ENCODE data around the gene FGD4.

FGD4 gene

DNA sequence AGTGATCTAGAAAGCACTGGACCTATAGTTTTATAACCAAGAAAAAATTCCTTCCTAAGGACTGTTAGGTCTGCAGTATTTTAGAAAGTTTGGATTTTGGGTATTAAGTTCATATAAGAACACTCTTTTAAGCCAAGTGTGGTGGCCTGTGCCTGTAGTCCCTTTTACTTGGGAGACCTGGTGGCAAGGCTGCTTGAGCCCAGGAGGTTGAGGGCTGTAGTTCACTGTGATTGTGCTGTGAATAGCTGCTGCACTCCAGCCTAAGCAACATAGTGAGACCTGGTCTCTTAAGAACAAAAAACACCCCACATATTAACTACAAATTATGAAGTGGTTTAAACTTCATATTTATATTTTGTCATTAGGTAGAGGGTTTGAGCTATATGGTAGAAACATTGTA lies 289.4 kb downstream of the FGD4 start:
- no peak for DNase-seq

DNA sequence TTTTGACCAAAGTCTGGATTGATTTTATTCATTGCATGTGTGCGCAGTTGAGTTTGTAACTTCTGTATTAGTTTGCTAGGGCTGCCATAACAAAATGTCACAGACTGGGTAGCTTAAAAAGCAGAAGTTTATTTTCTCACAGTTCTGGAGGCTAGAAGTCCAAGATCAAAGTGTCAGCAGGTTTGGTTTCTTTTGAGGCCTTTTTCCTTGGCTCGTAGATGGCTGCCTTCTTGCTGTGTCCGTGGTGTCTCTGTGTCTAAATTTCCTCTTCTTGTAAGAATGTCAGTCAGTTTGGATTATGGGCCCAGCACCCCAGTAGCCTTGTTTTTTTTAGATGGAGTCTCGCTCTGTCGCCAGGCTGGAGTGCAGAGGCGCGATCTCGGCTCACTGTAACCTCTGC lies 291.6 kb downstream of the FGD4 start:
- DNase-seq, result no peak

DNA sequence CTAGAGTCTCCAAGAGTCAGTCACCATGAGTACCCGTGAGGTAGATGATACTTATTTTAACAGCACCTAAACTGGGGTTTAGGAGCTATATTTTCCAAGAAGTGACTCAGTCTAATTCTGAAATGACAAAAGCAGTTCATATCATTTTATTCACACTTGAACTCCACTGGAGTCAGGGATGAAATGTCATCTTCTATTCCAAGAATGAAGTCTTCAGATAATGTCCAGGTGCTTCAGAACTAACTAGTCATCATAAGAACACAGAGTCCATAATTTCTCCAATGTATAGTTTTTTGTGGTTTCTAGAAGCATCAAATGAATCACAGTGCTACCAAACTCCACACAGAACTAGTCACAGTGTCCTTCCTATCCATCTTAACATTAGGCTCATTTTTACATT lies 293.0 kb downstream of the FGD4 start:
- DNase-seq, result no peak

DNA sequence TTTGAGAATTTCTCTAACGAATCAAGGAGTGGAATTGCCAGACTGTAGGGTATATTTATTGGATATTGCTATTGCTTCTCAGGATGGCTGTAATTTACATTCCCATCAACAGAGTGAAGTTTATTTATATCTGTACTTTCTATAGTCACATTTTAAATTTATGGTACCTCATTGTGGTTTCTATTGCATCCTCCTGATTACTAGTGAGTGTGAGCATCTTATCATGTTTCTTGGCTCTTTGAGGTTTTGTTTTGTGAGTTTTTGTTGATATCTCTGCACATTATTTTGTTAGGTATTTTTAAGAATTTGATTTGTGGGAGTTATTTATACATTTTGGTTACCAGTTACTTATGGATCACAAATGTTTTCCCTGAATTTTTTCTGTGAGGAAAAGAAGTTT lies 293.7 kb downstream of the FGD4 start:
- no peak for DNase-seq
